Colonic mucosa (tissue), 4 donors: ENCODE measurements around the gene GRIN2A. TPM values are rescaled to one million over a fixed set of nuclear protein-coding genes. Genes with fewer than 3 reads are reported as not detected.

Experiments
- DNase-seq: peaks from one replicate; pipeline ENCODE4 v3.0.0-alpha.2; 2020
- H3K27ac ChIP-seq: fragments of 200-600 bp; one replicate; pipeline ENCODE4 v1.8.0; 2021
- H3K27me3 ChIP-seq: fragments of 200-600 bp; one replicate; pipeline ENCODE4 v1.8.0; 2021
- H3K36me3 ChIP-seq: fragments of 200-600 bp; one replicate; pipeline ENCODE4 v1.8.0; 2021
- H3K4me1 ChIP-seq: fragments of 200-600 bp; one replicate; pipeline ENCODE4 v1.8.0; 2021; ENCODE audit warnings: mild to moderate bottlenecking
- H3K4me3 ChIP-seq: fragments of 200-600 bp; one replicate; pipeline ENCODE4 v1.8.0; 2021
- H3K9ac ChIP-seq, 2 donors: one replicate each; pipeline ENCODE4 v1.7.0; 2013; ENCODE audit warnings: control low read depth in 2 of 2, low read depth in 2 of 2, low read length in 2 of 2
- H3K9me3 ChIP-seq: fragments of 200-600 bp; one replicate; pipeline ENCODE4 v1.8.0; 2021
- CTCF ChIP-seq: fragments of 200-600 bp; IDR thresholded peaks from one replicate; pipeline ENCODE4 v1.8.0; 2022; ENCODE audit warnings: antibody characterized with exemption, mild to moderate bottlenecking
- intact Hi-C: fragments of 100-400 bp; cut with DNase I; formaldehyde crosslinking; loops from one replicate; pipeline ENCODE4 v1.14.1; 2022
- total RNA-seq, 2 donors: library from RNA; stranded (reverse); fragmentation: NEBNext Ultra II Directional in 1 of 2; extraction: Animal tissue kit (Norgen Biotek cat#: 25700) in 1 of 2; gene quantifications; one replicate each; pipeline ENCODE4 v1.2.1, GENCODE V29; 2021
- donor health status: healthy.
- donor health status: DM: no; HTN: no; CAD: no.
- donor health status: DM: no; HTN: no; CAD: no.

The GRIN2A gene
- total RNA-seq, 2 donors from 2014 or later: 0.15 to 0.40 TPM

GRCh38 chr16:9805109-9805508 is 377.1 kb downstream of the GRIN2A start:
- H3K4me3 ChIP-seq: no peak overlapping the region
- no peaks in the 10 kb centered on the region for H3K27me3 ChIP-seq
- H3K27ac ChIP-seq: no peak overlapping the region
- H3K36me3 ChIP-seq: no peaks in the 10 kb centered on the region
- DNase-seq: no peak
- intact Hi-C loops: no loop called here
- H3K9me3 ChIP-seq: no peaks in the 10 kb centered on the region
- no peaks in the 10 kb centered on the region for H3K4me1 ChIP-seq
- no peak for TF ChIP-seq CTCF
- no peak overlapping the region for H3K9ac ChIP-seq

- Histone ChIP-seq H3K27ac (no peak overlapping the region), H3K9ac (no peak overlapping the region), H3K4me3 (no peak overlapping the region), H3K9me3 (no peaks in the 10 kb centered on the region), H3K4me1 (no peaks in the 10 kb centered on the region), H3K27me3 (no peaks in the 10 kb centered on the region), H3K36me3 (no peaks in the 10 kb centered on the region)
- intact Hi-C loops: no loop called here
- no peak for DNase-seq
- TF ChIP-seq CTCF: no peak
These were observed 380.1 kb downstream of the GRIN2A start for GRCh38 chr16:9802160-9802559.

- Histone ChIP-seq H3K4me1 (no peaks in the 10 kb centered on the region), H3K9ac (no peak overlapping the region), H3K27ac (no peak overlapping the region), H3K4me3 (no peak overlapping the region), H3K27me3 (no peaks in the 10 kb centered on the region), H3K36me3 (no peaks in the 10 kb centered on the region), H3K9me3 (no peaks in the 10 kb centered on the region)
- intact Hi-C loops: no loop called here
- TF ChIP-seq CTCF: no peak
- no peak for DNase-seq
These were observed 380.6 kb downstream of the GRIN2A start for GRCh38 chr16:9801651-9802050.

GRCh38 chr16:9800186-9800738 is 382.0 kb downstream of the GRIN2A start:
- TF ChIP-seq CTCF: no peak
- intact Hi-C loops: no loop called here
- H3K4me1 ChIP-seq: no peaks in the 10 kb centered on the region

GRCh38 chr16:9798952-9799580 is 383.2 kb downstream of the GRIN2A start:
- Histone ChIP-seq H3K9me3 (no peaks in the 10 kb centered on the region), H3K36me3 (no peaks in the 10 kb centered on the region), H3K9ac (no peak overlapping the region), H3K27me3 (no peaks in the 10 kb centered on the region), H3K4me1 (no peaks in the 10 kb centered on the region), H3K4me3 (no peak overlapping the region), H3K27ac (no peak overlapping the region)
- no peak for DNase-seq
- TF ChIP-seq CTCF: no peak
- intact Hi-C loops: no loop called here

More at GRCh38 chr16:9800186-9800738, 382.0 kb downstream of the GRIN2A start:
- H3K27ac ChIP-seq: no peak overlapping the region
- H3K4me3 ChIP-seq: no peak overlapping the region
- no peak overlapping the region for H3K9ac ChIP-seq
- H3K36me3 ChIP-seq: no peaks in the 10 kb centered on the region
- no peaks in the 10 kb centered on the region for H3K27me3 ChIP-seq
- no peak for DNase-seq
- H3K9me3 ChIP-seq: no peaks in the 10 kb centered on the region
